Measurements from ENCODE around the gene NCAPG. TPM values are rescaled to one million over a fixed set of nuclear protein-coding genes. Genes with fewer than 3 reads are reported as not detected.
A peak's percentile ranks its signal among the peaks of the same experiment; 100 is the strongest.

The NCAPG gene, protein sequence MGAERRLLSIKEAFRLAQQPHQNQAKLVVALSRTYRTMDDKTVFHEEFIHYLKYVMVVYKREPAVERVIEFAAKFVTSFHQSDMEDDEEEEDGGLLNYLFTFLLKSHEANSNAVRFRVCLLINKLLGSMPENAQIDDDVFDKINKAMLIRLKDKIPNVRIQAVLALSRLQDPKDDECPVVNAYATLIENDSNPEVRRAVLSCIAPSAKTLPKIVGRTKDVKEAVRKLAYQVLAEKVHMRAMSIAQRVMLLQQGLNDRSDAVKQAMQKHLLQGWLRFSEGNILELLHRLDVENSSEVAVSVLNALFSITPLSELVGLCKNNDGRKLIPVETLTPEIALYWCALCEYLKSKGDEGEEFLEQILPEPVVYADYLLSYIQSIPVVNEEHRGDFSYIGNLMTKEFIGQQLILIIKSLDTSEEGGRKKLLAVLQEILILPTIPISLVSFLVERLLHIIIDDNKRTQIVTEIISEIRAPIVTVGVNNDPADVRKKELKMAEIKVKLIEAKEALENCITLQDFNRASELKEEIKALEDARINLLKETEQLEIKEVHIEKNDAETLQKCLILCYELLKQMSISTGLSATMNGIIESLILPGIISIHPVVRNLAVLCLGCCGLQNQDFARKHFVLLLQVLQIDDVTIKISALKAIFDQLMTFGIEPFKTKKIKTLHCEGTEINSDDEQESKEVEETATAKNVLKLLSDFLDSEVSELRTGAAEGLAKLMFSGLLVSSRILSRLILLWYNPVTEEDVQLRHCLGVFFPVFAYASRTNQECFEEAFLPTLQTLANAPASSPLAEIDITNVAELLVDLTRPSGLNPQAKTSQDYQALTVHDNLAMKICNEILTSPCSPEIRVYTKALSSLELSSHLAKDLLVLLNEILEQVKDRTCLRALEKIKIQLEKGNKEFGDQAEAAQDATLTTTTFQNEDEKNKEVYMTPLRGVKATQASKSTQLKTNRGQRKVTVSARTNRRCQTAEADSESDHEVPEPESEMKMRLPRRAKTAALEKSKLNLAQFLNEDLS
- 1 to 10 TPM in 1 of 4 donors, under 1 TPM in 2, not detected in 1; 0.32 to 2.3 (median 0.46) TPM for total RNA-seq

DNA sequence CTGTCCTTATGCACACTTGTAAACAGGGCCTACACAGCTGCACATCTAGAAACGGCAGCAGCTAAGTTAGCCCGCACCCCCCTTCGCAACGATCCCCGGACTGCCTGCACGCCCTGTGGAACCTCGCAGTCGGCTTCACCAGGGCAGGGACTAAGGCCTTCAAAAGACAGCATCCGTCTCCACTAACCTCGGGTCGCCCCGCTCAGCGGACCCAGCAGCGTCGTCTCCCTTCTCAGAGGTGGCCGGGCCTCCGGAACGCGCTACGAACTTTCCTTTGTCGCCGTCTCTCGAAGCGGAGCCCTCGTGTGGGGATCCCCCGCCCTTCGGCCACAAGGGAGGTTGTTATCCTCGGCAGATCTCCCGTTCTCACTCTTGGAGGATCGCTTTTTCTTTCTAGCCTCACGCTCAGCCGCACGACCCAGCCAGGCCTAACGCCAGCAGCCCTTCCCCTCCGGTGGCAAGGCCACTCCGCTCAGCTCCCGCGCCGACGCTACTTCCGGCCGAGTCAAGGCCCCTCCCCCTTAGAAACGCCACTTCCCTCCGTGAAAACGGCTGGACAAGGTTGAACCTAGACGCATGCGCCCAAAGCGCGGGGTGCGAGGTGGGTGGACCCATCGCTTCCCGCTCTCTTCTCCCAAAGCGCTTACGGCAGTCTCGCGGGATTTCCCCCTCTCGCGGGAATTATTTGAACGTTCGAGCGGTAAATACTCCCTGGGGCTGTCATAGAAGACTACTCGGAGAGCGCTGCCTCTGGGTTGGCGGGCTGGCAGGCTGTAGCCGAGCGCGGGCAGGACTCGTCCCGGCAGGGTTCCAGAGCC, at the start of gene NCAPG, which contains the start of gene DCAF16:
TSS of gene NCAPG (plus strand) at position 720 of the 818 bp plus-strand sequence. CDS start 99 bp downstream, outside the sequence.
TSS of gene DCAF16 (minus strand) at position 498 of the 818 bp plus-strand sequence. CDS start 6,616 bp downstream, outside the sequence.
- TF ChIP-seq, protein P1, sequence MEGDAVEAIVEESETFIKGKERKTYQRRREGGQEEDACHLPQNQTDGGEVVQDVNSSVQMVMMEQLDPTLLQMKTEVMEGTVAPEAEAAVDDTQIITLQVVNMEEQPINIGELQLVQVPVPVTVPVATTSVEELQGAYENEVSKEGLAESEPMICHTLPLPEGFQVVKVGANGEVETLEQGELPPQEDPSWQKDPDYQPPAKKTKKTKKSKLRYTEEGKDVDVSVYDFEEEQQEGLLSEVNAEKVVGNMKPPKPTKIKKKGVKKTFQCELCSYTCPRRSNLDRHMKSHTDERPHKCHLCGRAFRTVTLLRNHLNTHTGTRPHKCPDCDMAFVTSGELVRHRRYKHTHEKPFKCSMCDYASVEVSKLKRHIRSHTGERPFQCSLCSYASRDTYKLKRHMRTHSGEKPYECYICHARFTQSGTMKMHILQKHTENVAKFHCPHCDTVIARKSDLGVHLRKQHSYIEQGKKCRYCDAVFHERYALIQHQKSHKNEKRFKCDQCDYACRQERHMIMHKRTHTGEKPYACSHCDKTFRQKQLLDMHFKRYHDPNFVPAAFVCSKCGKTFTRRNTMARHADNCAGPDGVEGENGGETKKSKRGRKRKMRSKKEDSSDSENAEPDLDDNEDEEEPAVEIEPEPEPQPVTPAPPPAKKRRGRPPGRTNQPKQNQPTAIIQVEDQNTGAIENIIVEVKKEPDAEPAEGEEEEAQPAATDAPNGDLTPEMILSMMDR (IDR thresholded peaks at IDR 0.05), result no peak
- peak; percentile 99 for DNase-seq (ENCODE audit: low spot score)
- ATAC-seq (ENCODE audit: low FRiP score), result peak; percentile 100

DNA sequence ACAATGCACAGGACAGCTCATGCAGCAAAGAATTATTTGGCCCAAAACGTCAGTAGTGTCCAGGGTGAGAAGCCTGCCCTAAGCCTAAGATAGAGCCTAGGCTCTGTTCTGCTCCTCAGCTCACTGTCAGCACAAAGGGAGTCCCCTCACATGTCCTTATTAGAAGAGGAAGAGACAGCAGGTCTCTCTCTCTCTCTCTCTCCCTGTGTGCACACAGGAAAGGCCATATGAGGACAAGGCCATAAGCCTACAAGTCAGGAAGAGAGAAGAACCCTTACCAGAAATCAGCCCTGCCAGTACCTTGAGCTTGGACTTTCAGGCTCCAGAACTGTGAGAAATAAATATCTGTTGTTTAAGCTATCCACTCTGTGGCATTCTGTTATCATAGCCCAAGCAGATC, 49.7 kb upstream of the NCAPG start:
- TF ChIP-seq, protein P1 (IDR thresholded peaks at IDR 0.05), result no peak

DNA sequence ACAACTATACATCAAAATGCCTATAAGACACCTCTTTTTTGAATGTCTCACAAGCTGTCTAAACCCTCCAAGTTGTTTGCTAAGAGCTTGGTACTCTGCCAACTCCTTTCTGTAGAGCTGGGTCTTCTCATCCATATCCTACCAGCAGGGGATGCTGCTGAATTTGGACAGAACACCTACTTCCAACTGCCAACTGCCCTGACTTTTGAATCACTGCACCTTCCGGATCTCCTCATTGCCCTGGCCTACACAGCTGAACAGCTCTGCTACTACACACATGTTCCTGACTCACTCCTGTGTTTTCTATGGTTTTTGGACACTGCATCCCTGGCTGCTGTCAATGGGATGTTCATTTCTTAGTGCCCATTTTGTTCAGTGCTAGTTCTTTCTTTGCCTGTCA, 48.1 kb upstream of the NCAPG start:
- DNase-seq (ENCODE audit: low spot score), result no peak
- ATAC-seq (ENCODE audit: low FRiP score), result no peak
- TF ChIP-seq, protein P1 (IDR thresholded peaks at IDR 0.05), result no peak

More for the DNA sequence above, 49.7 kb upstream of the NCAPG start:
- no peak for ATAC-seq (ENCODE audit: low FRiP score)
- DNase-seq (ENCODE audit: low spot score), result no peak

DNA sequence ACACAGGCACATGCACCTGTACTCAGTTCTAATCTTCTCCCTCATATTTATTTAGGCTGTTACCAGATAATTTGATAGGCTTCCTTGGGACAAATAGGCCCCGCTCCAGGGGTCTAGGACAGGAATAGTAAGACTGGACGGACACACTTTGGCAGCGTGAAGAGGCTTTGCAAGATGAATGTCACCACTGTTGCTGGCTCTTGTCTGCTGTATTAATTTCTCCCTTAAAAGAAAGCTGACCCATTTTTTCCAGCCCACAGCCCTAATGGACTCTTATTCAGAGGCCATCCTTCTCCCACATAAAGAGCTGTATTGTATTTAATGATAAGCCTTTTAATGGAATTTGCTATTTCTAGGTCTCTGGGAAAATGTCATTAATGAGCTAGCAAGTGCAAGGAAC, 47.4 kb upstream of the NCAPG start:
- no peak for ATAC-seq (ENCODE audit: low FRiP score)
- TF ChIP-seq, protein P1 (IDR thresholded peaks at IDR 0.05), result no peak
- no peak for DNase-seq (ENCODE audit: low spot score)

DNA sequence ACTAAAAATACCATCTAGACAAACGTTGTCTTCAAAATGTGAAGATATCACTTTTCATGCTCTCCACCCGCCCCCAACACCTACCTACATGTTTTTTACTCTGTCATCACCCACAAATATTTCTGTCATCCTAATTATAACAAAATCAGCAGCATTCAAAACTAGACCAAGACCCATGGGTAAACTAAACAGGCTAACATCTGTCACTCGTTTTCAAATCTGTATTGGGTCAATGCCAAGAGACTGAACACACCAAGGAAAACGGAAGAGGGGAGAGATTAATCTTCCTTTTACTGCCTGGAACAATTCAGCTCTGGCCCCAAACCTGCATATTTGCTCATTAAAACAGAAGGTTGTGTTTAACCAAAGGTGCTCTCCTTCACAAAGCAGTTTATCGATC, 46.8 kb upstream of the NCAPG start:
- ATAC-seq (ENCODE audit: low FRiP score), result no peak
- TF ChIP-seq, protein P1 (IDR thresholded peaks at IDR 0.05), result no peak
- no peak for DNase-seq (ENCODE audit: low spot score)
